Endodermal cell (in vitro differentiated cells): ENCODE results near the gene MCFD2. TPM values are rescaled to one million over a fixed set of nuclear protein-coding genes. Genes with fewer than 3 reads are reported as not detected.

Experiments used
- DNase-seq: peaks from one replicate; pipeline ENCODE4 v3.0.0-alpha.2; 2017
- H3K27ac ChIP-seq: 2 replicates; pipeline ENCODE4 v1.5.1; 2013; ENCODE audit warnings: mild to moderate bottlenecking, low read depth, low read length, moderate library complexity
- H3K27me3 ChIP-seq: 2 replicates; pipeline ENCODE4 v1.6.1; 2013; ENCODE audit warnings: mild to moderate bottlenecking, low read length, moderate library complexity; ENCODE audit not compliant: insufficient read depth, control insufficient read depth, poor library complexity, severe bottlenecking
- H3K36me3 ChIP-seq: 2 replicates; pipeline ENCODE4 v1.7.0; 2013; ENCODE audit warnings: mild to moderate bottlenecking, low read length, moderate library complexity; ENCODE audit not compliant: control insufficient read depth, insufficient read depth
- H3K4me1 ChIP-seq: one replicate; pipeline ENCODE4 v1.7.0; 2013; ENCODE audit warnings: low read length; ENCODE audit not compliant: control insufficient read depth, insufficient read depth
- H3K4me3 ChIP-seq: 2 replicates; pipeline ENCODE4 v1.5.1; 2013; ENCODE audit warnings: mild to moderate bottlenecking, low read length, moderate library complexity
- H3K9ac ChIP-seq: 2 replicates; pipeline ENCODE4 v1.6.1; 2013; ENCODE audit warnings: mild to moderate bottlenecking, low read length, moderate library complexity; ENCODE audit not compliant: poor library complexity, severe bottlenecking; ENCODE audit errors: extremely low read depth
- H3K9me3 ChIP-seq: 2 replicates; pipeline ENCODE4 v1.6.1; 2013; ENCODE audit warnings: mild to moderate bottlenecking, low read length, moderate library complexity; ENCODE audit not compliant: control insufficient read depth
- H3K27ac Mint-ChIP-seq: 2 replicates; pipeline ENCODE4 v1.8.0; 2020; ENCODE audit warnings: mixed read lengths
- H3K27me3 Mint-ChIP-seq: 2 replicates; pipeline ENCODE4 v1.8.0; 2021; ENCODE audit warnings: mild to moderate bottlenecking, mixed read lengths; ENCODE audit not compliant: insufficient read depth
- H3K36me3 Mint-ChIP-seq: 2 replicates; pipeline ENCODE4 v1.8.0; 2020; ENCODE audit warnings: low read depth, mixed read lengths
- H3K4me1 Mint-ChIP-seq: 2 replicates; pipeline ENCODE4 v1.8.0; 2020; ENCODE audit warnings: mixed read lengths
- H3K4me3 Mint-ChIP-seq: 2 replicates; pipeline ENCODE4 v1.8.0; 2020; ENCODE audit warnings: mild to moderate bottlenecking, moderate library complexity, mixed read lengths
- H3K9me3 Mint-ChIP-seq: 2 replicates; pipeline ENCODE4 v1.8.0; 2020; ENCODE audit warnings: mild to moderate bottlenecking, mixed read lengths
- WGBS, 2 experiments: methylation state at CpG; one replicate each; pipeline versions ENCODE4 v1.1.5 to v1.1.7; 2013; ENCODE audit warnings: missing lambda C conversion rate in 2 of 2, mixed read lengths in 1 of 2; ENCODE audit not compliant: insufficient coverage in 1 of 2, insufficient read length in 1 of 2; 5-methylcytosine and 5-hydroxymethylcytosine counted together
- total RNA-seq, 2 donors: library from RNA; stranded (reverse); fragmentation: NEBNext Ultra II Directional in 1 of 2; extraction: Animal tissue kit (Norgen Biotek cat#: 25700) in 1 of 2; gene quantifications; 2 replicates in 1 of 2; 3 replicates in 1 of 2; pipeline ENCODE4 v1.2.1, GENCODE V29; 2021
- TF ChIP-seq, protein P1 (sequence below): fragments of 200-600 bp; sonication (generic); conservative IDR thresholded peaks from 2 replicates; pipeline ENCODE4 v1.5.0; 2021; ENCODE audit warnings: antibody characterized with exemption, mild to moderate bottlenecking

The MCFD2 gene
- total RNA-seq, 2 donors from 2014 or later, result 82.4 to 82.9 TPM

GRCh38 chr2:46921676-46922448 is 6.3 kb upstream of the MCFD2 start:
- H3K4me1 ChIP-seq, result no peaks in the 10 kb centered on the region
- no peak overlapping the region for H3K27ac ChIP-seq
- H3K27me3 ChIP-seq, result no peaks in the 10 kb centered on the region
- peaks cover 6% of the 10 kb centered on the region for H3K36me3 ChIP-seq
- WGBS, 2 experiments, result 90 to 94% methylated on average over 9 to 11 of the region's 11 CpGs
- Mint-ChIP-seq H3K4me1 (no peaks in the 10 kb centered on the region), H3K36me3 (peaks cover 12% of the 10 kb centered on the region), H3K9me3 (peaks cover 12% of the 10 kb centered on the region), H3K4me3 (no peak overlapping the region), H3K27ac (no peak overlapping the region), H3K27me3 (no peaks in the 10 kb centered on the region)
- no peak for DNase-seq
- peaks cover 14% of the 10 kb centered on the region for H3K9me3 ChIP-seq
- no peak overlapping the region for H3K9ac ChIP-seq
- TF ChIP-seq, protein P1, sequence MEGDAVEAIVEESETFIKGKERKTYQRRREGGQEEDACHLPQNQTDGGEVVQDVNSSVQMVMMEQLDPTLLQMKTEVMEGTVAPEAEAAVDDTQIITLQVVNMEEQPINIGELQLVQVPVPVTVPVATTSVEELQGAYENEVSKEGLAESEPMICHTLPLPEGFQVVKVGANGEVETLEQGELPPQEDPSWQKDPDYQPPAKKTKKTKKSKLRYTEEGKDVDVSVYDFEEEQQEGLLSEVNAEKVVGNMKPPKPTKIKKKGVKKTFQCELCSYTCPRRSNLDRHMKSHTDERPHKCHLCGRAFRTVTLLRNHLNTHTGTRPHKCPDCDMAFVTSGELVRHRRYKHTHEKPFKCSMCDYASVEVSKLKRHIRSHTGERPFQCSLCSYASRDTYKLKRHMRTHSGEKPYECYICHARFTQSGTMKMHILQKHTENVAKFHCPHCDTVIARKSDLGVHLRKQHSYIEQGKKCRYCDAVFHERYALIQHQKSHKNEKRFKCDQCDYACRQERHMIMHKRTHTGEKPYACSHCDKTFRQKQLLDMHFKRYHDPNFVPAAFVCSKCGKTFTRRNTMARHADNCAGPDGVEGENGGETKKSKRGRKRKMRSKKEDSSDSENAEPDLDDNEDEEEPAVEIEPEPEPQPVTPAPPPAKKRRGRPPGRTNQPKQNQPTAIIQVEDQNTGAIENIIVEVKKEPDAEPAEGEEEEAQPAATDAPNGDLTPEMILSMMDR, result no peak
- no peak overlapping the region for H3K4me3 ChIP-seq

- Mint-ChIP-seq H3K4me3 (peak overlapping the region; percentile 89), H3K9me3 (no peaks in the 10 kb centered on the region), H3K27me3 (no peaks in the 10 kb centered on the region), H3K27ac (no peak overlapping the region), H3K36me3 (peaks cover 6% of the 10 kb centered on the region), H3K4me1 (peaks cover 15% of the 10 kb centered on the region)
- H3K36me3 ChIP-seq, result peaks cover 12% of the 10 kb centered on the region
- H3K4me3 ChIP-seq, result no peak overlapping the region
- H3K27me3 ChIP-seq, result no peaks in the 10 kb centered on the region
- DNase-seq, result no peak
- peaks cover under 1% of the 10 kb centered on the region for H3K9me3 ChIP-seq
- H3K27ac ChIP-seq, result no peak overlapping the region
- H3K9ac ChIP-seq, result no peak overlapping the region
- H3K4me1 ChIP-seq, result no peaks in the 10 kb centered on the region
- TF ChIP-seq, protein P1, result no peak
These were observed 2.0 kb upstream of the MCFD2 start for GRCh38 chr2:46917628-46918027.

- Mint-ChIP-seq H3K4me1 (peaks cover 15% of the 10 kb centered on the region), H3K9me3 (no peaks in the 10 kb centered on the region)
- 1% methylated on average over 30 to 54 of the region's 55 CpGs for WGBS, 2 experiments
These were observed 415 bp upstream of the MCFD2 start for GRCh38 chr2:46915811-46916630.

More at GRCh38 chr2:46915811-46916630, 415 bp upstream of the MCFD2 start:
- H3K4me1 ChIP-seq, result no peaks in the 10 kb centered on the region
- TF ChIP-seq, protein P1, result no peak
- H3K4me3 ChIP-seq, result peak overlapping the region; percentile 89
- H3K9ac ChIP-seq, result peak overlapping the region; percentile 71
- Mint-ChIP-seq H3K27ac (peak overlapping the region; percentile 97), H3K4me3 (peak overlapping the region; percentile 89), H3K27me3 (no peaks in the 10 kb centered on the region), H3K36me3 (peaks cover 14% of the 10 kb centered on the region)
- H3K27ac ChIP-seq, result peak overlapping the region; percentile 94
- H3K9me3 ChIP-seq, result peaks cover 7% of the 10 kb centered on the region
- H3K36me3 ChIP-seq, result peaks cover 24% of the 10 kb centered on the region
- peak; percentile 93 for DNase-seq
- no peaks in the 10 kb centered on the region for H3K27me3 ChIP-seq
